Astrocyte of the hippocampus (primary cell): ENCODE measurements around the gene SPNS1.
A peak's percentile ranks its signal among the peaks of the same experiment; 100 is the strongest.

ENCODE experiments used
- DNase-seq: peaks from one replicate; pipeline ENCODE4 v3.0.0; 2011; ENCODE audit warnings: low read depth, low spot score

Gene SPNS1

GRCh38 chr16:29029168-29029994, 54.8 kb downstream of the SPNS1 start:
- peak; percentile 96 for DNase-seq

GRCh38 chr16:29030086-29030840, 55.7 kb downstream of the SPNS1 start:
- no peak for DNase-seq
